ENCODE data around the gene PPFIA2.

Gene PPFIA2

GRCh38 chr12:81564237-81564636 is 194.9 kb downstream of the PPFIA2 start:
- in situ Hi-C loops (cut with MboI; ENCODE audit: low sequenced_read_pairs) = no loop called here

- in situ Hi-C loops (cut with MboI; ENCODE audit: low sequenced_read_pairs) = no loop called here
Measured at GRCh38 chr12:81558031-81558430, 201.1 kb downstream of the PPFIA2 start.

- in situ Hi-C loops (cut with MboI; ENCODE audit: low sequenced_read_pairs) = no loop called here
Measured at GRCh38 chr12:81546811-81547210, 212.3 kb downstream of the PPFIA2 start.

- in situ Hi-C loops (cut with MboI; ENCODE audit: low sequenced_read_pairs) = no loop called here
Measured at GRCh38 chr12:81543621-81544139, 215.5 kb downstream of the PPFIA2 start.

- in situ Hi-C loops (cut with MboI; ENCODE audit: low sequenced_read_pairs) = no loop called here
Measured at GRCh38 chr12:81542065-81543010, 216.8 kb downstream of the PPFIA2 start.

- in situ Hi-C loops (cut with MboI; ENCODE audit: low sequenced_read_pairs) = no loop called here
Measured at GRCh38 chr12:81541121-81541520, 218.0 kb downstream of the PPFIA2 start.

GRCh38 chr12:81539279-81539678 is 219.9 kb downstream of the PPFIA2 start:
- in situ Hi-C loops (cut with MboI; ENCODE audit: low sequenced_read_pairs) = no loop called here

- in situ Hi-C loops (cut with MboI; ENCODE audit: low sequenced_read_pairs) = no loop called here
Measured at GRCh38 chr12:81533054-81533453, 226.1 kb downstream of the PPFIA2 start.

GRCh38 chr12:81530352-81530751 is 228.8 kb downstream of the PPFIA2 start:
- in situ Hi-C loops (cut with MboI; ENCODE audit: low sequenced_read_pairs) = no loop called here

GRCh38 chr12:81520064-81520945 is 238.8 kb downstream of the PPFIA2 start:
- in situ Hi-C loops (cut with MboI; ENCODE audit: low sequenced_read_pairs) = no loop called here

GRCh38 chr12:81518638-81519037 is 240.5 kb downstream of the PPFIA2 start:
- in situ Hi-C loops (cut with MboI; ENCODE audit: low sequenced_read_pairs) = no loop called here

- in situ Hi-C loops (cut with MboI; ENCODE audit: low sequenced_read_pairs) = no loop called here
Measured at GRCh38 chr12:81517296-81517695, 241.9 kb downstream of the PPFIA2 start.

GRCh38 chr12:81502912-81503695 is 256.0 kb downstream of the PPFIA2 start:
- in situ Hi-C loops (cut with MboI; ENCODE audit: low sequenced_read_pairs) = no loop called here

GRCh38 chr12:81500788-81501187 is 258.4 kb downstream of the PPFIA2 start:
- in situ Hi-C loops (cut with MboI; ENCODE audit: low sequenced_read_pairs) = no loop called here

- in situ Hi-C loops (cut with MboI; ENCODE audit: low sequenced_read_pairs) = no loop called here
Measured at GRCh38 chr12:81499809-81500208, 259.3 kb downstream of the PPFIA2 start.

- in situ Hi-C loops (cut with MboI; ENCODE audit: low sequenced_read_pairs) = no loop called here
Measured at GRCh38 chr12:81492131-81492720, 266.9 kb downstream of the PPFIA2 start.

GRCh38 chr12:81472934-81473333 is 286.2 kb downstream of the PPFIA2 start:
- in situ Hi-C loops (cut with MboI; ENCODE audit: low sequenced_read_pairs) = no loop called here

- in situ Hi-C loops (cut with MboI; ENCODE audit: low sequenced_read_pairs) = no loop called here
Measured at GRCh38 chr12:81470923-81471322, 288.2 kb downstream of the PPFIA2 start.

- in situ Hi-C loops (cut with MboI; ENCODE audit: low sequenced_read_pairs) = no loop called here
Measured at GRCh38 chr12:81468206-81468605, 290.9 kb downstream of the PPFIA2 start.

GRCh38 chr12:81465876-81466275 is 293.3 kb downstream of the PPFIA2 start:
- in situ Hi-C loops (cut with MboI; ENCODE audit: low sequenced_read_pairs) = no loop called here
